SK-MEL-5 (cell line): ENCODE measurements around the gene APC. TPM values are rescaled to one million over a fixed set of nuclear protein-coding genes. Genes with fewer than 3 reads are reported as not detected.

ENCODE experiments used
- DNase-seq: peaks from one replicate; pipeline ENCODE4 v3.0.0-alpha.2; 2016; ENCODE audit warnings: low read depth, low spot score
- in situ Hi-C: cut with HindIII; loops from 2 replicates; pipeline ENCODE4 v1.10.0; 2016; ENCODE audit warnings: low sequenced_read_pairs, high pct_unique_total_duplicates, low pct_unique_long_range_greater_than_20kb
- polyA plus RNA-seq, 2 experiments: library from polyadenylated mRNA; depleted of rRNA; stranded (reverse); fragments of >200 nt; gene quantifications; 2 replicates each; pipeline ENCODE4 v1.2.3, GENCODE V29; 2015
- total RNA-seq: library from RNA; depleted of rRNA; stranded (reverse); fragments of >200 nt; shearing (Covaris generic); gene quantifications from 2 replicates; pipeline ENCODE4 v1.2.3, GENCODE V29; 2014; rRNA removed

The APC gene
- 55.6 and 63.2 TPM in 2 replicates for total RNA-seq
- polyA plus RNA-seq (2015; cell fraction: cytosol; rRNA removed): 14.4 and 22.3 TPM in 2 replicates
- 18.5 and 21.6 TPM in 2 replicates for polyA plus RNA-seq (2015; cell fraction: nucleus; rRNA removed)

GRCh38 chr5:112737463-112738190 is at the start of gene APC:
TSS of gene APC (plus strand) at chr5:112737885. CDS start at chr5:112754891, 17,006 bp downstream.
- in situ Hi-C loops: no loop called here
- peak; percentile 89 for DNase-seq

- in situ Hi-C loops: no loop called here
- no peak for DNase-seq
Measured at GRCh38 chr5:112689155-112689909, 48.4 kb upstream of the APC start.

- in situ Hi-C loops: no loop called here
- no peak for DNase-seq
Measured at GRCh38 chr5:112690605-112691338, 46.9 kb upstream of the APC start.

GRCh38 chr5:112691339-112691680 is 46.4 kb upstream of the APC start:
- no peak for DNase-seq
- in situ Hi-C loops: no loop called here

- DNase-seq: peak; percentile 84
- in situ Hi-C loops: no loop called here
Measured at GRCh38 chr5:112691758-112692157, 45.9 kb upstream of the APC start.

GRCh38 chr5:112692472-112692871 is 45.2 kb upstream of the APC start:
- no peak for DNase-seq
- in situ Hi-C loops: no loop called here

- DNase-seq: no peak
- in situ Hi-C loops: no loop called here
Measured at GRCh38 chr5:112693301-112693700, 44.4 kb upstream of the APC start.

- peak; percentile 25 for DNase-seq
- in situ Hi-C loops: no loop called here
Measured at GRCh38 chr5:112694853-112695709, 42.6 kb upstream of the APC start.

- DNase-seq: no peak
- in situ Hi-C loops: no loop called here
Measured at GRCh38 chr5:112696786-112697185, 40.9 kb upstream of the APC start.

- in situ Hi-C loops: no loop called here
- no peak for DNase-seq
Measured at GRCh38 chr5:112697322-112697721, 40.4 kb upstream of the APC start.

- in situ Hi-C loops: no loop called here
Measured at GRCh38 chr5:112697833-112698232, 39.9 kb upstream of the APC start.

GRCh38 chr5:112703866-112704820 is 33.5 kb upstream of the APC start:
- in situ Hi-C loops: no loop called here
- DNase-seq: no peak

More at GRCh38 chr5:112697833-112698232, 39.9 kb upstream of the APC start:
- no peak for DNase-seq

GRCh38 chr5:112706446-112707016 is 31.2 kb upstream of the APC start:
- in situ Hi-C loops: no loop called here
- no peak for DNase-seq

GRCh38 chr5:112707187-112708102 is 30.2 kb upstream of the APC start:
- peak; percentile 99 for DNase-seq
- in situ Hi-C loops: no loop called here

- no peak for DNase-seq
- in situ Hi-C loops: no loop called here
Measured at GRCh38 chr5:112708103-112708622, 29.5 kb upstream of the APC start.
